Subcutaneous preadipocyte (primary cell): Measurements from ENCODE around the gene CD164L2. TPM values are rescaled to one million over a fixed set of nuclear protein-coding genes. Genes with fewer than 3 reads are reported as not detected.

Experiments
- total RNA-seq: library from RNA; depleted of rRNA; stranded (reverse); fragments of >200 nt; gene quantifications from 2 replicates; pipeline ENCODE4 v1.2.3, GENCODE V29; 2012

CD164L2 gene
- total RNA-seq = not detected in 2 replicates

GRCh38 chr1:27383039-27383605 lies at the start of gene CD164L2:
Gene CD164L2, minus strand, starts transcription at chr1:27383333. Its CDS starts 94 bp downstream, at chr1:27383239.

GRCh38 chr1:27392096-27392777 lies 9.1 kb upstream of the CD164L2 start, which contains the start of gene GPR3:
Gene GPR3, plus strand, starts transcription at chr1:27392622. Its CDS starts 1,177 bp downstream, at chr1:27393799.

GRCh38 chr1:27374362-27375086 lies 8.6 kb downstream of the CD164L2 start, which contains the start of gene FCN3:
Gene FCN3, minus strand, starts transcription at chr1:27374824. Its CDS starts 6 bp downstream, at chr1:27374818.

GRCh38 chr1:27366411-27367159 lies 16.5 kb downstream of the CD164L2 start, which contains the start of gene MAP3K6:
Gene MAP3K6, minus strand, starts transcription at chr1:27366961. Its CDS starts 364 bp downstream, at chr1:27366597.

GRCh38 chr1:27341525-27342252 lies 41.4 kb downstream of the CD164L2 start, which contains the start of gene SYTL1:
Gene SYTL1, plus strand, starts transcription at chr1:27342022. Its CDS starts 3,313 bp downstream, at chr1:27345335.

Other genes starting within 250 kb of the CD164L2 start
- 3.7 and 5.3 TPM in 2 replicates for gene SLC9A1, start 228.2 kb downstream of the CD164L2 start, total RNA-seq
- 13.6 and 18.8 TPM in 2 replicates for gene WDTC1, start 148.7 kb downstream of the CD164L2 start, total RNA-seq
- gene TMEM222, start 61.2 kb downstream of the CD164L2 start, total RNA-seq = 21.9 and 25.0 TPM in 2 replicates
- not detected in 2 replicates for gene SYTL1, start 41.3 kb downstream of the CD164L2 start, total RNA-seq
- gene MAP3K6, start 16.4 kb downstream of the CD164L2 start, total RNA-seq = 24.8 and 26.5 TPM in 2 replicates
- gene FCN3, start 8.5 kb downstream of the CD164L2 start, total RNA-seq = not detected in 2 replicates
- gene GPR3, start 9.3 kb upstream of the CD164L2 start, total RNA-seq = 0.73 and 1.2 TPM in 2 replicates
- 16.9 and 20.1 TPM in 2 replicates for gene WASF2, start 106.8 kb upstream of the CD164L2 start, total RNA-seq
- gene AHDC1, start 220.8 kb upstream of the CD164L2 start, total RNA-seq = 8.1 and 12.3 TPM in 2 replicates